Right kidney (tissue), 1 donor: ENCODE data around the gene KRTAP17-1.

Experiments
- DNase-seq: peaks from one replicate; pipeline ENCODE4 v3.0.0-alpha.2; 2016

Gene KRTAP17-1

GRCh38 chr17:41332239-41332638, 16.7 kb upstream of the KRTAP17-1 start:
- DNase-seq: no peak

GRCh38 chr17:41331606-41332005, 16.1 kb upstream of the KRTAP17-1 start:
- no peak for DNase-seq

GRCh38 chr17:41329279-41329948, 13.9 kb upstream of the KRTAP17-1 start:
- DNase-seq: peak; percentile 18

GRCh38 chr17:41328207-41328606, 12.7 kb upstream of the KRTAP17-1 start:
- DNase-seq: no peak

- no peak for DNase-seq
These were observed 12.1 kb upstream of the KRTAP17-1 start for GRCh38 chr17:41327411-41328120.

GRCh38 chr17:41326173-41327145, 10.9 kb upstream of the KRTAP17-1 start:
- DNase-seq: no peak

- no peak for DNase-seq
These were observed 10.1 kb upstream of the KRTAP17-1 start for GRCh38 chr17:41325611-41326010.

GRCh38 chr17:41325126-41325525, 9.6 kb upstream of the KRTAP17-1 start:
- no peak for DNase-seq

GRCh38 chr17:41324180-41325075, 8.9 kb upstream of the KRTAP17-1 start:
- DNase-seq: peak; percentile 33

- no peak for DNase-seq
These were observed 7.7 kb upstream of the KRTAP17-1 start for GRCh38 chr17:41322903-41323895.

GRCh38 chr17:41322094-41322902, 6.8 kb upstream of the KRTAP17-1 start:
- no peak for DNase-seq

GRCh38 chr17:41318231-41318630, 2.7 kb upstream of the KRTAP17-1 start:
- DNase-seq: no peak

- peak; percentile 38 for DNase-seq
These were observed 420 bp upstream of the KRTAP17-1 start for GRCh38 chr17:41315814-41316445.

GRCh38 chr17:41311111-41311510, 4.4 kb downstream of the KRTAP17-1 start:
- no peak for DNase-seq

- DNase-seq: no peak
These were observed 6.6 kb downstream of the KRTAP17-1 start, which contains the start of gene KRTAP16-1 for GRCh38 chr17:41308918-41309359. Gene KRTAP16-1, minus strand, starts transcription at chr17:41309309. Its CDS starts 56 bp downstream, at chr17:41309253.

GRCh38 chr17:41308251-41308917, 7.1 kb downstream of the KRTAP17-1 start:
- DNase-seq: no peak

GRCh38 chr17:41307647-41308046, 7.9 kb downstream of the KRTAP17-1 start:
- DNase-seq: no peak

GRCh38 chr17:41304091-41304490, 11.4 kb downstream of the KRTAP17-1 start:
- DNase-seq: no peak
